ENCODE measurements around the gene FUBP1. TPM values are rescaled to one million over a fixed set of nuclear protein-coding genes. Genes with fewer than 3 reads are reported as not detected.

Gene FUBP1
- total RNA-seq, 2 experiments from 2014 or later = 220 to 222 TPM

GRCh38 chr1:77978293-77978968, 441 bp downstream of the FUBP1 start:
- H3K36me3 Mint-ChIP-seq = peaks cover 22% of the 10 kb centered on the region
- no peaks in the 10 kb centered on the region for H3K27me3 Mint-ChIP-seq
- ATAC-seq (peak; percentile 73), DNase-seq (peak; percentile 93)
- no peak overlapping the region for H3K4me3 Mint-ChIP-seq
- peaks cover 43% of the 10 kb centered on the region for H3K4me1 Mint-ChIP-seq
- H3K27ac Mint-ChIP-seq = no peak overlapping the region
- CTCF ChIA-PET = interaction anchor here (0.8 to 1.8 kb wide), 8 partner anchors 10 to 700 kb away, joined by 3 to 17 read pairs (median 4); partner anchors contain the start of genes DNAJB4 and IFI44L
- no peaks in the 10 kb centered on the region for H3K9me3 Mint-ChIP-seq (ENCODE audit: low read depth)

DNA sequence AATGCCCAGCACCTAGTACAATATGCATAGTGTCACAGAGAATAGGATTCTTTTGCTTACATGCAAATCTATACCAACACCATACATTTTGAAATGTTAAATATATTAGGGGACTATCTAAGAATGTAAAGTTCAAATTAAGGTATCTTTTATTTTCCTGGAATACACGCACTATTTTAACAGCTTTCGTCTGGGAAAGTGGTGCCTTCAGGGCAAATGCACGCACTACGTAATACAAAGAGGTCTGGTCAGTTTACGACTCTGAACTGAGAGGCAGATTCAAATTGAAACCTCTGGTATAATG, 931 bp downstream of the FUBP1 start:
- Mint-ChIP-seq H3K4me3 (no peak overlapping the region), H3K36me3 (peaks cover 23% of the 10 kb centered on the region), H3K27ac (no peak overlapping the region), H3K27me3 (no peaks in the 10 kb centered on the region), H3K9me3 (ENCODE audit: low read depth) (no peaks in the 10 kb centered on the region), H3K4me1 (peaks cover 44% of the 10 kb centered on the region)
- CTCF ChIA-PET = interaction anchor here (1.0 to 1.8 kb wide), 7 partner anchors 9 to 642 kb away, joined by 3 to 17 read pairs (median 4); partner anchors contain the start of genes DNAJB4 and IFI44L
- DNase-seq (no peak), ATAC-seq (no peak)

- no peaks in the 10 kb centered on the region for H3K27me3 Mint-ChIP-seq
- no peak overlapping the region for H3K27ac Mint-ChIP-seq
- ATAC-seq (no peak), DNase-seq (no peak)
- peaks cover 51% of the 10 kb centered on the region for H3K4me1 Mint-ChIP-seq
- CTCF ChIA-PET = interaction anchor here (0.6 to 1.5 kb wide), 3 partner anchors 20 to 39 kb away, joined by 3 to 7 read pairs (median 4); partner anchors contain the start of gene DNAJB4
- H3K4me3 Mint-ChIP-seq = no peak overlapping the region
- peaks cover 27% of the 10 kb centered on the region for H3K36me3 Mint-ChIP-seq
- no peaks in the 10 kb centered on the region for H3K9me3 Mint-ChIP-seq (ENCODE audit: low read depth)
Measured at GRCh38 chr1:77976433-77977076, 2.3 kb downstream of the FUBP1 start.

GRCh38 chr1:77975907-77976306, 3.0 kb downstream of the FUBP1 start:
- Mint-ChIP-seq H3K27me3 (no peaks in the 10 kb centered on the region), H3K4me3 (no peak overlapping the region), H3K4me1 (peaks cover 52% of the 10 kb centered on the region), H3K9me3 (ENCODE audit: low read depth) (no peaks in the 10 kb centered on the region), H3K36me3 (peaks cover 32% of the 10 kb centered on the region), H3K27ac (peak overlapping the region; percentile 84)
- CTCF ChIA-PET = interaction anchor here (1.2 to 1.5 kb wide), 2 partner anchors 9 to 29 kb away, joined by 3 to 7 read pairs; partner anchors contain the start of gene DNAJB4
- no peak for DNase-seq
- no peak for ATAC-seq

GRCh38 chr1:77975386-77975785, 3.5 kb downstream of the FUBP1 start:
- Mint-ChIP-seq H3K4me3 (no peak overlapping the region), H3K36me3 (peaks cover 34% of the 10 kb centered on the region), H3K4me1 (peaks cover 50% of the 10 kb centered on the region), H3K27me3 (no peaks in the 10 kb centered on the region), H3K9me3 (ENCODE audit: low read depth) (no peaks in the 10 kb centered on the region), H3K27ac (peak overlapping the region; percentile 84)
- CTCF ChIA-PET = interaction anchor here (1.2 to 1.5 kb wide), 3 partner anchors 8 to 293 kb away, joined by 3 to 7 read pairs (median 4); partner anchors contain the start of genes DNAJB4 and ZZZ3
- DNase-seq (no peak), ATAC-seq (no peak)

DNA sequence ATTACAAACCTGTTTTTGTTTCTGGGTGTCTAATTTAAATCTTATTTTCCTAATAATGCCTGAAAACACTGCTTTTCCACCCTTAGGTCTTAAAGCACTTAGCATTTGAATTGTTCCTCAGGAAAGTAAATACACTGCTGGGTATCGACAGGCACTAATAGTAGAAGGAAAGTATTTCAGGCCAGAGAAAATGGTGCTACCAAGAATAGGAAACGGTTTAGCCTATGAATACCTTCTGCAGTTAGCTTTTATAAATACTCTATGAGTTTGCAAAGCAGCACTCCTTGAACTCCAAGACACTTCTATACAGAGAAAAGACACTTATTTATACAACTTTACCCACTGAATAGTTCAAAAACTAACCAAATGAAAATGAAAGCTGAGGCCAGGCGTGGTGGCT, 6.8 kb downstream of the FUBP1 start:
- Mint-ChIP-seq H3K9me3 (ENCODE audit: low read depth) (no peaks in the 10 kb centered on the region), H3K27me3 (no peaks in the 10 kb centered on the region), H3K27ac (peak overlapping the region; percentile 65), H3K4me1 (peaks cover 59% of the 10 kb centered on the region), H3K4me3 (peak overlapping the region; percentile 55), H3K36me3 (peaks cover 54% of the 10 kb centered on the region)
- ATAC-seq (no peak), DNase-seq (no peak)
- CTCF ChIA-PET = interaction anchor here (0.7 to 1.3 kb wide), 2 partner anchors 14 to 16 kb away, joined by 3 read pairs; no protein-coding TSS in a partner anchor

- Mint-ChIP-seq H3K36me3 (peaks cover 57% of the 10 kb centered on the region), H3K9me3 (ENCODE audit: low read depth) (no peaks in the 10 kb centered on the region), H3K27ac (no peak overlapping the region), H3K4me1 (peaks cover 55% of the 10 kb centered on the region), H3K4me3 (no peak overlapping the region), H3K27me3 (no peaks in the 10 kb centered on the region)
- no peak for ATAC-seq
- CTCF ChIA-PET = no interaction called here
- DNase-seq = no peak
Measured at GRCh38 chr1:77970192-77970591, 8.7 kb downstream of the FUBP1 start.

DNA sequence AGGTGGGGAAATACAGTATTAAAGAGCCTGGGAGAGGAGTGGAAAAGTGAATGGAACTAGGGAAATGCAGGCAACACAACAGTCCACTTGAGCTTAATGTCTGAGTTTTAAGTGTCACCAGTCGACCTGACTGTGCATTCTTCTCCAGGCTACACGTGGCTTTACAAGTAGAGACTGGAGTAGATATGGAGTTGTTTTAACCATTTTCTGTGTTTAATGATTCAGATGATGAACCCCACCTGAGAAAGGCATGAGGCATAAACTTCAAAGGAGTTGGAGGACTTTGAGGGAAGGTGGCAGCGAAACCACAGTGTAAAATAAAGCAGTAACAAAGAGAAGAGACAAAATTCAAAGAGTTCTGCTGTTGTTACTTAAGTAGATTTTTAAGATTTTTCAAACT, 12.6 kb downstream of the FUBP1 start:
- Mint-ChIP-seq H3K4me3 (no peak overlapping the region), H3K27me3 (no peaks in the 10 kb centered on the region), H3K9me3 (ENCODE audit: low read depth) (no peaks in the 10 kb centered on the region), H3K36me3 (peaks cover 70% of the 10 kb centered on the region), H3K4me1 (peaks cover 31% of the 10 kb centered on the region), H3K27ac (peak overlapping the region; percentile 51)
- CTCF ChIA-PET = interaction anchor here (0.5 to 2.1 kb wide), 4 partner anchors 9 to 148 kb away, joined by 3 to 4 read pairs (median 4); no protein-coding TSS in a partner anchor
- DNase-seq (no peak), ATAC-seq (no peak)

GRCh38 chr1:77961392-77961791, 17.5 kb downstream of the FUBP1 start:
- CTCF ChIA-PET = no interaction called here
- peak overlapping the region; percentile 18 for H3K27ac Mint-ChIP-seq
- no peak for ATAC-seq
- peaks cover 20% of the 10 kb centered on the region for H3K4me1 Mint-ChIP-seq
- peaks cover 75% of the 10 kb centered on the region for H3K36me3 Mint-ChIP-seq
- no peak for DNase-seq
- H3K27me3 Mint-ChIP-seq = no peaks in the 10 kb centered on the region
- no peak overlapping the region for H3K4me3 Mint-ChIP-seq
- no peaks in the 10 kb centered on the region for H3K9me3 Mint-ChIP-seq (ENCODE audit: low read depth)

- Mint-ChIP-seq H3K4me3 (no peak overlapping the region), H3K27me3 (no peaks in the 10 kb centered on the region), H3K36me3 (peaks cover 71% of the 10 kb centered on the region), H3K4me1 (peaks cover 22% of the 10 kb centered on the region), H3K27ac (peak overlapping the region; percentile 47), H3K9me3 (ENCODE audit: low read depth) (no peaks in the 10 kb centered on the region)
- no peak for ATAC-seq
- CTCF ChIA-PET = no interaction called here
- no peak for DNase-seq
Measured at GRCh38 chr1:77958850-77959249, 20.0 kb downstream of the FUBP1 start.

GRCh38 chr1:77958391-77958790, 20.5 kb downstream of the FUBP1 start:
- CTCF ChIA-PET = interaction anchor here (0.8 kb wide), 1 partner anchor 15 kb away, joined by 3 read pairs; no protein-coding TSS in a partner anchor
- ATAC-seq (no peak), DNase-seq (no peak)
- H3K36me3 Mint-ChIP-seq = peaks cover 71% of the 10 kb centered on the region
- no peaks in the 10 kb centered on the region for H3K9me3 Mint-ChIP-seq (ENCODE audit: low read depth)
- no peaks in the 10 kb centered on the region for H3K27me3 Mint-ChIP-seq
- no peak overlapping the region for H3K4me3 Mint-ChIP-seq
- H3K27ac Mint-ChIP-seq = no peak overlapping the region
- peaks cover 22% of the 10 kb centered on the region for H3K4me1 Mint-ChIP-seq

DNA sequence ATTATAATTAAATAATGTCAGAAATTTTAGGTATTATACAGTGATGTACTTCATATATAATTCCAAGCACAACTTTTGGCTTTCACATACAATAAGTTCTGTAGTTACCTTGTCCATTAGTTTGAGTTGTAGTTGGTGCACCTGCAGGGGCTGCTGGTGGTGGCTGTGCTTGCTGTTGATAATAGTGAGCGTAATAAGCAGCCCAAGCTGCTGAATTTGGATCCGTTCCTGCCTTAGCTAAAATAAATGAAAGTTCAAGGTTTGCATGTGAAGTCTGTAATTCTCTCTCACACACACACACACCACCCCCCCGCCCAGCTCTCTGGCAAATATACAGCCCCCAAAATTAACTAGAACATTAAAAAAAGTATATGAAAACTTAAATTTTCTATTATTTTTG, 22.4 kb downstream of the FUBP1 start:
- Mint-ChIP-seq H3K36me3 (peaks cover 67% of the 10 kb centered on the region), H3K4me3 (no peak overlapping the region), H3K4me1 (peaks cover 26% of the 10 kb centered on the region), H3K9me3 (ENCODE audit: low read depth) (no peaks in the 10 kb centered on the region), H3K27ac (no peak overlapping the region), H3K27me3 (no peaks in the 10 kb centered on the region)
- no peak for ATAC-seq
- no peak for DNase-seq
- CTCF ChIA-PET = interaction anchor here (0.8 to 1.4 kb wide), 2 partner anchors 16 to 21 kb away, joined by 3 to 4 read pairs; no protein-coding TSS in a partner anchor

- Mint-ChIP-seq H3K27ac (peak overlapping the region; percentile 82), H3K9me3 (ENCODE audit: low read depth) (no peaks in the 10 kb centered on the region), H3K27me3 (no peaks in the 10 kb centered on the region), H3K4me3 (no peak overlapping the region), H3K4me1 (peaks cover 28% of the 10 kb centered on the region), H3K36me3 (peaks cover 66% of the 10 kb centered on the region)
- DNase-seq (no peak), ATAC-seq (peak; percentile 24)
- CTCF ChIA-PET = interaction anchor here (1.4 kb wide), 1 partner anchor 21 kb away, joined by 4 read pairs; no protein-coding TSS in a partner anchor
Measured at GRCh38 chr1:77955709-77956108, 23.2 kb downstream of the FUBP1 start.

Measured in activated CD8-positive, alpha-beta memory T cell treated with anti-CD3 and anti-CD28 coated beads, Interleukin-2, amount 10 ng/mL, durations not matched to agents 7 days and 5 days (primary cell).